Upper lobe of left lung (tissue), 4 donors: Measurements from ENCODE around the gene GRID2IP.

Experiments used
- POLR2A ChIP-seq, 4 donors: fragments of 450-650 bp; IDR thresholded peaks; one replicate each; pipeline ENCODE4 v1.5.1; 2016 to 2017; ENCODE audit warnings: antibody characterized with exemption in 4 of 4, mild to moderate bottlenecking in 2 of 4
- TF ChIP-seq, protein P1 (sequence below), 6 experiments: fragments of 450-650 bp in 4 of 6; fragments of 200-600 bp in 2 of 6; sonication (generic) in 2 of 6; IDR thresholded peaks; one replicate each; pipeline ENCODE4 v1.5.1; 2016 to 2019; ENCODE audit warnings: antibody characterized with exemption in 6 of 6

DNA sequence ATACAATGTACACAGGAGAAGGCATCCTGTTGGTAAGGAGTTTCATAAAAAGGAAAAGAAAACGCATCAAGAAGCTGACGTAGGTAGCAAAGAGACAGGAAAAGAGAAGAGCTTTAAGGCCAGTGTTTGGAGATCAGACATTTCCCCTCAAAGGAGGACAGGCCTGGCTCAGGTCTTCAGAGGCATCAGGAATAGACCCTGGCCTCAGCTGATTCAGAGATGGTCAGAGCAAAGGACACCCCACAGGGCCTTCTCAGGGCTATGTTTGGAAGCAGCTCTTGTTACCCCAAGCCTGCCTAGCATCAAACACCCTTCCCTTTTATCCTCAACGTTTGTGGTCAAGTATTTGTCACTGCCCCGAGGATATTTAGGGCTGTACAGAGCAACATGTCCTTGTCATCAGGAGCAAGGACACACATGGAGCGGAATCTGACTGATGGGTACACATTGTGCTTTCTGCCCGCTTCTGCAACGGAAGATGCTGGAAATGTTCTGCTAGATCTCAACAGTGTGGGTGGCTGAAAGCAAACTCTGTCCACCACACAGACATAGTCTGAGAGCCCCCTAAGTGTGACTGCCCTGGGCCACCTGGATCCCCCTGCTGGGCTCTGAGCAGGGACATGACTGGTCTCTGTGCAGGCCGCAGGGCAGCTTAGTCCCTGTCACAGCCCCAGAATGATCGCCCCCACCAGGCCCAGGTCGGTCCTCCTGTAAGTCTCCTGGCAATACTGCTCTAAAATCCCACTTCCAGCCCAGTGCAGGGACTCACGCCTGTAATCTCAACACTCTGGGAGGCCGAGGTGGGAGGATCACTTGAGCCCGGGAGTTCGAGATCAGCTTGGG lies 25.0 kb upstream of the GRID2IP start:
- TF ChIP-seq POLR2A (IDR thresholded peaks at IDR 0.05), result no peak
- TF ChIP-seq, protein P1, sequence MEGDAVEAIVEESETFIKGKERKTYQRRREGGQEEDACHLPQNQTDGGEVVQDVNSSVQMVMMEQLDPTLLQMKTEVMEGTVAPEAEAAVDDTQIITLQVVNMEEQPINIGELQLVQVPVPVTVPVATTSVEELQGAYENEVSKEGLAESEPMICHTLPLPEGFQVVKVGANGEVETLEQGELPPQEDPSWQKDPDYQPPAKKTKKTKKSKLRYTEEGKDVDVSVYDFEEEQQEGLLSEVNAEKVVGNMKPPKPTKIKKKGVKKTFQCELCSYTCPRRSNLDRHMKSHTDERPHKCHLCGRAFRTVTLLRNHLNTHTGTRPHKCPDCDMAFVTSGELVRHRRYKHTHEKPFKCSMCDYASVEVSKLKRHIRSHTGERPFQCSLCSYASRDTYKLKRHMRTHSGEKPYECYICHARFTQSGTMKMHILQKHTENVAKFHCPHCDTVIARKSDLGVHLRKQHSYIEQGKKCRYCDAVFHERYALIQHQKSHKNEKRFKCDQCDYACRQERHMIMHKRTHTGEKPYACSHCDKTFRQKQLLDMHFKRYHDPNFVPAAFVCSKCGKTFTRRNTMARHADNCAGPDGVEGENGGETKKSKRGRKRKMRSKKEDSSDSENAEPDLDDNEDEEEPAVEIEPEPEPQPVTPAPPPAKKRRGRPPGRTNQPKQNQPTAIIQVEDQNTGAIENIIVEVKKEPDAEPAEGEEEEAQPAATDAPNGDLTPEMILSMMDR (IDR thresholded peaks at IDR 0.05), result no peak
